ENCODE measurements around the gene PABPC1L.
"Not testable (repeated sequence)": the region's sequence is repeated elsewhere in the genome, so short reads cannot be mapped to it uniquely, and the experiment has no call there.

Gene PABPC1L

DNA sequence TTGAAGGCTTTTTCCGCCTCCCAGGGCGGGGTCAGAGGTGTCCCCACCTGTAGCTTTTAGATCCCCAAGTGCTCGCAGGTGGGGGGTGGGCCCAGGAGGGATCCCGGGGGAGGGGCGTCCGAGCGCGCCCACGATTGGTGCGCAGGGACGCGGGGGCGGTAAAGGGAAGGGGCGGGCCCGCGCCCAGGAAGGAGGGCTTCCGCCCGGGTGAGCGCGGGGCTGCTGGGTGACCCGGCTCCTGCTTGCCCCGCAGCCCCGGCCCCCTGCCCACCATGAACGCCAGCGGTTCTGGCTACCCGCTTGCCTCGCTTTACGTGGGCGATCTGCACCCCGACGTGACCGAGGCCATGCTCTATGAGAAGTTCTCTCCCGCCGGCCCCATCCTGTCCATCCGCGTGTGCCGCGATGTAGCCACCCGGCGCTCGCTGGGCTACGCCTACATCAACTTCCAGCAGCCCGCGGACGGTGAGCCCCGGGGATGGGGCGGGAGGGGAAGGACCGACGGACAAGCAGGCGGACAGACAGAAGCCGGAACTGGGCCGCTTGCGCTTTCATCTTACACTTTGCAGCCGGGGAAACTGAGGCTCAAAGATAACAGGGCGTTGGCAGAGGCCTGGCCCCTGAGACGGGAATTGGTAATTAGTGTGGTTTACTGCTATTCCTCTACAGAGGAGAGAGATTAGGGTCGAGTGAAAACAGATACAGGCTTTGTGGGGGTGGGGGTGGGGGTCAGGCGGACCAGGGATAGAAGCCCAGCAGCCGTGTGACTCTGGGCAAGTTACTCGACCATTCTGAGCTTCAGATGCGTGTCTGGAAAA, at the start of gene PABPC1L:
Gene PABPC1L (plus strand): TSS at position 189 of the 818 bp plus-strand sequence. CDS start 84 bp downstream, at position 273.
- DNase-seq (ENCODE audit: low spot score) = peak; percentile 86

DNA sequence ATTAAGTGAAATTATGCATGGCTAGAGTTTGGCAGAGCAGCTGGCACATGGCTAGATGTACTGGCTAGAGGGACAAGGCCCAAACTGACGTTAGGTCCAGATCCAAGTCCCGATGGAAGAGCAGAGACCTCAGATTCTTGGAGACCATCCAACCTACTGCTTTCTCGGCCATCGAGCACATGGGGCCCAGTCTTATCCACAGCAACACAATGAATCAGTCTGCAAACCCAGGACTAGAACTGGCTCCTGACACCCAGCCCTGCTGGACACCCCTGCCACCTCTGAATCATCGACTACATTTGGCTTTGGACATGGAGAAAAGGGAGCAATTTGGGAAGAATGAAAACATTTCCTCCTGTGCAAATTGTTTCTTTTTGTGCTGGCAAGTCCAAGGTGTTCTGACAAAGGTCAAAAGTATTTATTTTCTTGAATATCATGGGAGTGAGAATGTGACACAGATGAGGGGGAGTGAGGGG, 48.3 kb upstream of the PABPC1L start:
- no peak for DNase-seq (ENCODE audit: low spot score)

DNA sequence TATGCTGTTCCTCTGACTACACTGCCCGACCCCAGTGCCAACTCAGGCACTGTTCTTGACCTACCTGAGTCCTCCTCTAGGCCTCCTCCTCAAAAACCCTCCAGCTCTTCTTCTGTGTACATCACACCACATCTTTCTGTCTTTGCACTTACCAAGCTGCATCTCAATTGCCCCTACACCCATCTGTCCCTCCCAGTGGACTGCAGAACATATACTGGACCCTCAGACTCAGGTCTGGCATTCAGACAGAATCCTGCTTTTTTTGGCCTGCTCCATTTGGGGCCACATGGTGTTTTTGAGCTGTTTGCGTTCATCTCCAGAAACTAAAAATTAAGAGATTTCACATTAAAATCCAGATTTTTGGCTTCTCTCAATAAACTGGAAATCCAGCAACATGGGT, 47.6 kb upstream of the PABPC1L start:
- no peak for DNase-seq (ENCODE audit: low spot score)

DNA sequence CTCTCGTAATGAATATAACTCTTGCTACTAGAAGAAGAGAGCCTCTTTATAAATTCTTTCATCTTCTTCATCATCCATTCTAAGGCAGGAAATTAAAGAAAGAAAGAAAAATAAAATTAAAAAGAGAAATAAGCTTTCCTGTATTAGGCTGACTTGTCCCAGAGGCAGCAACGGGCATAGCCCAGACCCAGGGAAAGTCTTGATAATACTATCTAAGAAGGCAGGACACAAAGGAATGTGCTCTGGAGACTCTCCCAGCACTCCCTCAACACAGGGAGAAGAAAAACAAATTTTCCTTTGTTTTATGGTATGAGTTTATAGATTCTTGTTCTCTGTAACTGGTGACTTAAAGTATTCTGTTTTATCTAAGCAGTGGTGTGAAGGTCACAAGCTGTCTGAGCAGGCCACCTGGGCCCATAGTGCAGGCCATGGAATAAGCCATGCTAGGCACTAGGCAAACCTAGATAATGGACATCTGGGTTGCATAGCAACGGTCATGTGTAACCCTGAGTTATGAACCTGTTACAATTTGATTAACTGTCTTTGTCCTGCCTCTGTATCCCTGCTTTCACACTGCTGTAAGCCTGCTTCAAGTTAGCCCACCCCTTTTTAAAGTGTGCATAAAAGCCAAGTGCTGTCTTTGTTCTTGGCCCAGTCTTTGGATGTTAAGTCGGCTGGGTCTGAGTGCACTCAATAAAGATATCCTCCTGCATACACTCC, 46.3 kb upstream of the PABPC1L start:
- DNase-seq (ENCODE audit: low spot score) = not testable (repeated sequence)

DNA sequence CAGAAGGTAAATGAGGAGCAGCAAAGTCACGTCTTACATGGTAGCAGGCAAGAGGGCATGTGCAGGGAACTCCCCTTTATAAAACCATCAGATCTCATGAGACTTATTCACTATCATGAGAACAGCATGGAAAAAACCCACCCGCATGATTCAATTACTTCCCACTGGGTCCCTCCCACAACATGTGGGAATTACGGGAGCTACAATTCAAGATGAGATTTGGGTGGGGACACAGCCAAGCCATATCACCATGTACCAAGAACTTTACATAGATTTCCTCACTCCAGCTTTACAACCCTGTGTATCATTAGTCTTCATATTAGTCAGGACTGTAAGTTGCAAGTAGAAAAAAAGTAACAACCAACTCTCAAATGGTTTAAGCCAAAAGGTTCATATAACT, 45.4 kb upstream of the PABPC1L start:
- not testable (repeated sequence) for DNase-seq (ENCODE audit: low spot score)

DNA sequence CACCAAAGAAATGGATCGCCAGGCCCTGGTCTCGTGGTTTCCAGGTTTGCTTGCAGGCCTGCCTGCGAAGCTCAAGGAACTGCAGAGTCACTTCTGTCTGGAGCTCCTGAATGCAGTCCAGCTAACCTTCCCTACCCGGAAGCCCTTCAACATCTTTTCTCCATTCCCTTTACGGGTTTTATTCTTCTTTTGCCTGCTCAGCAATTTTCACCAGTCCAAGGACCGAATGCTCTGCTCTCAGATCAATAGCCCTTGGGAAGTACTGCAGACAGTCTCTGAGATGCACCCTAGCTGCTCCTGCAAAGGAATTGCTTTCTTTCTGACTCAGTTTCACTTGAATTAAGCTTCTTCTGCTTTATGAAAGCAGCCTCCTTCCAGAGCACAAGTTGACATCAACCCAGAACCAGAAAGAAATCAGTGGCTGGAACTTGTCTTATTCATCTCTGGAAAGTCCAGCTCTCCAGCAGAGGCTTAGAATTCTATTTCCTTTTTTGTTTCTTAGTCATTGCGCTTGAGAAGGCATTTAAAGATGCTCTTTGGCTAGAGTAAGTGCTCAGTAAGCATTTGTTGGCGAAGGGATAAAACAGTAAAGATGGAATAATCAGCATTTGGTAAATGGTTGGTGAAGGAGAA, 43.0 kb upstream of the PABPC1L start:
- DNase-seq (ENCODE audit: low spot score) = no peak

DNA sequence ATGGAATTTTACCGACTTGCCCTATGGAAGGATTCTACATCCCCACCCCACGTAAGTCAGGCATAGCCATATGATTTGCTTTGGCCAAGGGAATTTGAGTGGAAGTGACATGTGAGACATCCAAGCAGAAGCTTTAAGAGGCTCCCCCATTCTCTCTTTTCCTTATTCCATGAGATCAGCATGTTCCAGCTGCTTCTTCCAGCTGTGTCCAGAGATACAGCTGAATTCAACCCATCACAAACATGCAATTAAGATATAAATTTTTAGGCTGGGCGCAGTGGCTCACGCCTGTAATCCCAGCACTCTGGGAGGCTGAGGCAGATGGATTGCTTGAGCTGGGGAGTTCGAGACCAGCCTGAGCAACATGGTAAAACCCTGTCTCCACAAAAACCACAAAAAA, 40.4 kb upstream of the PABPC1L start:
- DNase-seq (ENCODE audit: low spot score) = no peak

DNA sequence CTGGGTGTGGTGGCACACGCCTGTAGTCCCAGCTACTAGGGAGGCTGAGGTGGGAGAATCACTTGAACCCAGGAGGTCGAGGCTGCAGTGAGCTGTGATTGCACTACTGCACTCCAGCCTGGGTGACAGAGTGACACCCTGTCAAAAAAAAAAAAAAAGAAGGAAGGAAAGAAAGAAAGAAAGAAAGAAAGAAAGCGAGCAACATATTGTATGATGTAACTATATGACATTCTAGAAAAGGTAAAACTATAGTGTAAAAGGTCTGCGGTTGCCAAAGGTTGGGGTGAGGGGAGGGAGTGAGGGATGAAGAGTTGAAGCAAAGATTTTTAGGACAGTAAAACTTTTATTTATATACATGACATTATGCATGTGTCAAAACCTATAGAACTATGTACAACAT, 27.5 kb upstream of the PABPC1L start:
- DNase-seq (ENCODE audit: low spot score) = not testable (repeated sequence)

DNA sequence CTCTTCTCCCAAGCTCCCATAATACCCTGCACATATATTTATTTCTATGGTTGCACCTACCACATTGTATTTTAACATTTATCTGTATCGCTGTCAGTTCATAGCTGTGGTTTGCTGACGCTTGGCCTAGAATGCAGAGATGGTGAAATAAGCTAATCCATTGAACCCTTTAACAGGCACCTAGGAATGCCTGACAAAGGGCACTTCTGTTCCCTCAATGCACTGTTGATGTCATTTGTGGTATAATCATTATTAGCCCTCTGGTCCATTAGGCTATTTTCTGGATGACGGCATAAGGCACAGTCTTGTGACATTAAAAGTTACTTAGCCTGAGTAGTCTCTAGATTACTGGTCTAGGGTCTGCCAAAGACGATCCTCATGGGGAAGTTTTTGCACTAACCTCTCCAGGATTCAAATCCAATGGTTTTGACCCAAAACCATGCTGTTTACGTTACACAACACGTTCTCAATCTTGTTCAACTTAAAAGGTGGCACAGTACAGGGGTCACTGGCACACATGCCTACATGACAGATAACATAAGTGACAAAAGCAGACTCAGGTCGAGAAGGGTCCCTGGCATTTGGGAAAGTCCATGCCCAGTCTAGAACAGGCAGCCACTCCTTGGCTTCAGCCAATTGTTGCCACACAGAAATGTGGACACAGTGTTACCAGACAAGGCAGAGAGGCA, 26.5 kb upstream of the PABPC1L start:
- DNase-seq (ENCODE audit: low spot score) = no peak

DNA sequence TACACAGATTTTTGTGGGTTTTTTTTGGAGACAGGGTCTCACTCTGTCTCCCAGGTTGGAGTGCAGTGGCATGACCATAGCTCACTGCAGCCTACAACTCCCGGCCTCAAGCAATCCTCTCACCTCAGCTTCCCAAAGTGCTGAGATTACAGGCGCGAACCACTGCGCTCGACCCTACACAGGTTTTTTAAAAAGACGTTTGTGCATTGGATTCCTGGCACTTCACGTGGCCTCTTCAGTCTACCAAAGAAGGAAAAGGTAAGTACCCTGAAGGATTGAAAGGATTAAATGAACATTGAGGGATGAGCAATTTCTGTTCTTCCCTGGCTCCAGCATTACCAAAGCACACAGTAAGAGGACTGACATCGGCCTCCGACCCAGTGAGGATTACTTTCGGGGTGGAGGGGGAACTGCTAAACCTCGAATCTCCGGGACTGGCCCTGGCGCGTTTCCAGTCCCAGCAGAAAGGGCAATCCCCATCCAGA, 24.9 kb upstream of the PABPC1L start:
- no peak for DNase-seq (ENCODE audit: low spot score)

DNA sequence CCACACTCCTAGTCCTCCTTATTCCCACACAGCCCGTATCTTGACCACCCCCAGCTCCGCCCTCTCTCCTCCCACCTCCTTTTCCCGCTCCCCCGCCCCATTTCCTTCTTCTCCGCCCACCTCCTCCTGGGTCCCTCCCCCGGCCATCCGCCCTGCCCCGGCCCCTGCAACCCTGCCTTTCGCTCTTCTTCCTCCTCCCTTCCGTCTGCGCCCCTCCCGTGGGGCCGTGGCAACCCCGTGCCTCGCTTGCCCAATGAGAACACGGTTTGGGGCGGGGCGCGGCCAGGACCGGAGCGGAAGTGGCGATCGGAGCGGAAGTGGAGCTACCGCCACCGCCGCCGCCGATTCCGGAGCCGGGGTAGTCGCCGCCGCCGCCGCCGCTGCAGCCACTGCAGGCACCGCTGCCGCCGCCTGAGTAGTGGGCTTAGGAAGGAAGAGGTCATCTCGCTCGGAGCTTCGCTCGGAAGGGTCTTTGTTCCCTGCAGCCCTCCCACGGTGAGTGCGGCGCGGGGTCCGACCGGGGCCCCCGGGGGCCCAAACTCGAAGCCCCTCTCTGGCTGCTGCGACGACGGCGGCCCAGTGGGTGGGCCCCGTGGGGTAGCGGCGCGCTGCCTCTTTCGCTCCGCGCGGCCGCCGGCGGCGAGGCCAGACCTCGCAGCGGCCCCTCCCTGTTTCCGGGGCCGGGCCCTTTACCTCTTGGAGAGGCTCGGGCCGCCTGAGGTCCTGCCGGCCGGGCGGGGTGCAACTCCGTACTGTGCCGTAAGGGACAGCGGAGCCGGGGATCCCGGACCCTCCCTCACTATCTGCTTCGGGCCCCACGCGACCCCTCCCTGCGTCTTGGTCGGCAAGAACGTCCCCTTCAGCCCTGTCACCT, 24.2 kb upstream of the PABPC1L start, which contains the start of gene YWHAB:
Gene YWHAB (plus strand): TSS at position 314 of the 874 bp plus-strand sequence. CDS start 15,829 bp downstream, outside the sequence.
- peak; percentile 88 for DNase-seq (ENCODE audit: low spot score)

DNA sequence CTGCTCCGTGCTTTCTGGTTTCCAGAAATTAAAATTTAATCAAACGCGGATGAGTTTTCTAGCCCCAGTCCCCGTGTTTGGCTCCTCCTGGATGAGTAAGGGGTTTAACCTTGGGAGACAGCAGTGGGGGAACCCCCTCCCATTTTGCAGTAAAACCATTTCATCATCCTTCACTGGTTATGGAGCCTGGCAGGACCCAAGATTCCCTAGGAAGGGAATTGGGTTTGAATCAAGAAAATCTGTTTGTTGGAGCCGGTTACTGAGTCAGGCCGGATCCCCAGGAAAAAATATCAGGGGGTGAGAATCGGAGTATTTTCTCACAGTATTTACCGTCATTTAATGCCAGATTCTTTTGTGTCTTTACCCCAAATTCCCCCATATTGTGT, 23.6 kb upstream of the PABPC1L start:
- peak; percentile 14 for DNase-seq (ENCODE audit: low spot score)

DNA sequence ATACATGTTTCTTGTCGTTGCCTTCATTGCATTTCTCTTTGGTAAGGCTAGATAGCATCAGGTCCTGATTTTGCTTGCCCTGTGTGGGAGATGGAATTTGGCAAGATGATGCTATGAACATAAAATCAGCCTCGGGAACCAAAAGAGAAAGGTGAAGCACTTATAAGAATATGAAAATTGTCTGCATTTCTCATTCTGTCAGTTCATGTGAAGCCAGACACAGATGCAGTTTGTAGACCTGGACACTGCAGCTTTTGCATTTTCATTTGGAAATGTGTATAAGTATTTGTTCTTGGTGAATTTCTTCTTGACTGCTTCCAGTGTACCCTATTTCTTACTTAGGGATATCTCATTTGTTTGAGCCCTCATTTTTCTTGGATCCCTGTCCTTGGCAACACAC, 23.0 kb upstream of the PABPC1L start:
- no peak for DNase-seq (ENCODE audit: low spot score)

DNA sequence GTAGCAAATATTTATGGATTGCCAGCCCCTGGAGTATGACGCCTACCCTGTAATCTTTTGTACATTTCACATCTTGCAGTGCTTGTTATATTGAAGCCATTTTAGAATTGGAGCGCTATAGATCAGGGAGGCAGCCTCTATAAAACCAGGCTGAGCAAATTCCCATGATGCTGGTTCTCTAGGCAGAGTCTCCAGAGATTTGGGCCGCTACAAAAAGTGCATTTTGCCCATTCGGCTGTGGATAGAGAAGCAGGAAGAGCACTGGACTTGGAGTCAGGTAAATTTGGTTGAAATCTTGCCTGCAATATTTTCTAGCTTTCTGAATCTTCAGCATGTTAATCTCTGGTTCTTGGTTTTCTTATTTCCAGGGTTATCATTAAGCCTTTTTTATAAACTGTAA, 22.4 kb upstream of the PABPC1L start:
- DNase-seq (ENCODE audit: low spot score) = no peak

DNA sequence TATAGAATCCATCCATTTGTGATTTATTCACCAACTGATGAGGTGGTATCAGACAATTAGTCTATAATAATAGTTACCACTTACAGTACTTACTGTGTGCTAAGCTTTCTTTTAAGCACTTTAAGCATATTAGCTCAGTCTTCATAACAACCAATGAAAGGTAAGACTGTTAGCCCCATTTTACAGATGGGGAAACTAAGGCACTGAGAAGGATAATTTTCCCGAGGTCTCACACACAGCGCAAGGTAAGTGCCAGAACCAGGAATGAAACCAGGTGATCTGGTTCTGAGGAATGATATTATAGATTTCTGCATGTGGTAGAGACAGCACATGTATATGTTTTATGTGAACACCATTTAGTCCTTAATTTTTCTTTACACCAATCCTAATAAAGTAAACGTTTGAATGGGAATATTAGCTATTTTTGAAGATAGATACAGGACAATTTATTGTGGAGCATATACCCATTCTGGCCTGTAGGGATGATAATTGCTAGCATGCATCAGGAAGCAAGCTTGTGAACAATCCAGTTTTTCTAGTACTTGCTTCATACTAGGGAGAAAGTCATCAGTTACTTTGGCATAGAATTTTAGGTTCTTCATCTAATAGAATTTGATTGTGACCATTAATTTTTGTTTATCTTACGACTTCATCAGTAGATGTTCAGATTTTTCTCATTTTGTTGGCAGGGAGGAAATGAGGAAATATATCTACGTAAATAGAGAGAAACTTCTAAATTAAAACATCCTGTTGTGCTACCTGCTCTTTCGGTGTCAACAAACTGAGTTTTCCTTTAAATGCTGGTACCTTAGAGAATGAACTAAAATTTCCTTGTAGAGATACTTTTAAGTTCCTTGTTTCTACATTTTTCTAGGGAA, 21.4 kb upstream of the PABPC1L start:
- no peak for DNase-seq (ENCODE audit: low spot score)

DNA sequence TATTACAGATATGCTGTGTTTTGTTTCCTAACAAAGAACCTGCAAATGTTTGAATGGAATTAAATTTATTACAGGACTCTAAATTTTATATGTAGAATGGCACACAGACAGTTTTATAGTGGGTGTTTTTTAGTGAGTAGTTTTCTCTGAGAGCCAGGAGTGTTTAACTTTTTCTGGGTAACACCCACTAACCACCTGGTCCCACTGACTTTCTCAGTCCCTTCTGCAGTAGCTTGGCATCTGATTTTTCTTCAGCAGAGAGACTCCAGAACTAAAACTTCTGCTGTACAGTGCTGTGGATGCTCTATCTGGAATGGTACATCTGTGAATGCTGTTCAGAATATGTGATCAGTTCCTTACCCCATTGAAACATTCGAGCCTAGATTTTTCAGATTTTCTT, 18.0 kb upstream of the PABPC1L start:
- DNase-seq (ENCODE audit: low spot score) = no peak

DNA sequence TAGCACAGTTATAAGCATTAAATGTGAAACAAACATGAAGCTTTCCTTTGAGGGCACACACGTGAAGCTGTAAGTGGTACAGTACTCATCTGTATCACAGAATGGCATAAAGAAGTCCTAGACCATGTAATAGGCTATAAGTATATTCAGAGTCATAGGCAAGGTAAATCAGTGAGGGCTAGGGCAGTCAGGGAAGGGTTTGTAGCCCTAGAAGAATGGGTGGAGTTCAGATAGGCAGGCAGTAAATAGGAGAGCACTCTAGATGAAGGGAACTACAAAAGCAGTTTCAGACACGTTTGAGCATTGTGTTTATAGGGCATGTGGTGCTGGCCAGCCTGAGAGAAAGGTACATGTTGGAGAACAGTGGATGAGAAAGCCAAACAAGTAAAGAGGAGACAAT, 14.9 kb upstream of the PABPC1L start:
- no peak for DNase-seq (ENCODE audit: low spot score)

DNA sequence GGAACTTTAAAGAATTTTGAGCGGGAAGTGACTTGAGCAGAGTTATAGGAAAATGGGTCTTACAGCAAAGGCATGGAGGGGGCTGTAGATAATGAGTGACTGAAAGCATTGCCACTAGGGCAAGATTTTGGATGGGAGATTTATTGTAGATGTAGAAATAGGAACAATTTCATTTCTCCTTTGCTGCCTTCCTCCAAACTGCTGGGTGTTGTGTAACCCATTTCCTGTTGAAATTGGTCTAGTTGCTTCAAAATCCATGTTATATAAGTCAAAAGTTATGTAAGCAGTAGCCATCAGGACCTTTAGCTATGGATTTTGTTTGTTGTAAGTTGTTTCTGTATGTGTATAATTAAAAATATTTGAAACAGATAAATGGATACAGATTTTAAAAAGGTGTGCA, 13.3 kb upstream of the PABPC1L start:
- DNase-seq (ENCODE audit: low spot score) = no peak

DNA sequence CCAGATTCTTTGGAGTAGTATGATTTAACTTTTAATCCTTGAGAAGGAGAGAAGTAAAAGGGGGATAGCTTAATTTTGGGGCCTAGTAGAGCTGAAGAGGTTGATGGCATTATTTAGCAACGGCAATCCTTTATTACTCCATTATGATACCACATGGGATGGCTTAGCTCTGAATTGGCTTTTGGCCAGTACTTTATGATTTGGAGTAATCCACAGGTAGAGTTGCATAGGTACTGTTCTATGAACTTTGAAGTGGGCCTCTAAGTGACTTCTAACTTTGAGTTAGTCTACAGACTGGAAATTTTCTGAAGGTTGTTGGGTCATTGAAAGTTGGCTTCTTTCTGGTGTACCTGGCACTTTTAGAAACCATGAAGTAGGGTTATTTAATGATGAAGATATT, 12.7 kb upstream of the PABPC1L start:
- no peak for DNase-seq (ENCODE audit: low spot score)
